SK-N-SH treated with all-trans-retinoic acid at 6 μM for 48 hours (cell line): Measurements from ENCODE around the gene SNW1.

Experiments used
- ATAC-seq: fragments of 200-7000 bp; cut with Tn5 transposase; 3 replicates; pipeline ENCODE4 v1.9.1; 2020; ENCODE audit warnings: mild to moderate bottlenecking, moderate library complexity
- ARNTL ChIP-seq: fragments of 450-650 bp; formaldehyde crosslinking; IDR thresholded peaks from 2 replicates; pipeline ENCODE4 v1.5.0; 2020; ENCODE audit warnings: low read depth, mild to moderate bottlenecking, moderate library complexity, borderline replicate concordance
- BACH2 ChIP-seq: fragments of 250-450 bp; sonication (Bioruptor Pico); IDR thresholded peaks from 2 replicates; pipeline ENCODE4 v1.9.0; 2021; ENCODE audit warnings: mild to moderate bottlenecking, borderline replicate concordance
- CREB5 ChIP-seq: fragments of 250-450 bp; sonication (Bioruptor Pico); IDR thresholded peaks from 2 replicates; pipeline ENCODE4 v1.5.1; 2020; ENCODE audit warnings: low read depth, mild to moderate bottlenecking, moderate library complexity
- CSDC2 ChIP-seq: fragments of 250-450 bp; sonication (Bioruptor Pico); IDR thresholded peaks from 2 replicates; pipeline ENCODE4 v1.5.0; 2020; ENCODE audit warnings: mild to moderate bottlenecking, moderate library complexity
- CSRNP3 ChIP-seq: fragments of 250-450 bp; sonication (Bioruptor Pico); IDR thresholded peaks from 2 replicates; pipeline ENCODE4 v1.5.1; 2021; ENCODE audit warnings: mild to moderate bottlenecking, moderate library complexity
- GLIS3 ChIP-seq: fragments of 250-450 bp; sonication (Bioruptor Pico); IDR thresholded peaks from 2 replicates; pipeline ENCODE4 v1.5.0; 2020; ENCODE audit warnings: mild to moderate bottlenecking, moderate library complexity
- ISL1 ChIP-seq: fragments of 250-450 bp; sonication (Bioruptor Pico); IDR thresholded peaks from 2 replicates; pipeline ENCODE4 v2.1.2; 2022; ENCODE audit warnings: mild to moderate bottlenecking, moderate library complexity
- OSR1 ChIP-seq: fragments of 250-450 bp; sonication (Bioruptor Pico); IDR thresholded peaks from 2 replicates; pipeline ENCODE4 v1.8.0; 2022; ENCODE audit warnings: moderate library complexity, mild to moderate bottlenecking, inconsistent platforms
- PATZ1 ChIP-seq: fragments of 250-450 bp; sonication (Bioruptor Pico); IDR thresholded peaks from 2 replicates; pipeline ENCODE4 v1.8.0; 2020; ENCODE audit warnings: mild to moderate bottlenecking, moderate library complexity, borderline replicate concordance
- POU6F1 ChIP-seq: fragments of 250-450 bp; sonication (Bioruptor Pico); IDR thresholded peaks from 2 replicates; pipeline ENCODE4 v1.8.0; 2021; ENCODE audit warnings: low read depth, mild to moderate bottlenecking, moderate library complexity, borderline replicate concordance
- PPARA ChIP-seq: fragments of 250-450 bp; sonication (Bioruptor Pico); IDR thresholded peaks from 2 replicates; pipeline ENCODE4 v1.5.0; 2020; ENCODE audit warnings: mild to moderate bottlenecking, borderline replicate concordance
- RARB ChIP-seq: fragments of 250-450 bp; sonication (Bioruptor Pico); IDR thresholded peaks from 2 replicates; pipeline ENCODE4 v1.8.0; 2021; ENCODE audit warnings: mild to moderate bottlenecking, moderate library complexity
- SNAI2 ChIP-seq: fragments of 250-450 bp; sonication (Bioruptor Pico); IDR thresholded peaks from 2 replicates; pipeline ENCODE4 v1.5.0; 2020; ENCODE audit warnings: mild to moderate bottlenecking, moderate library complexity
- TCF4 ChIP-seq: fragments of 250-450 bp; sonication (Bioruptor Pico); IDR thresholded peaks from 2 replicates; pipeline ENCODE4 v1.8.0; 2021; ENCODE audit warnings: mild to moderate bottlenecking, moderate library complexity, borderline replicate concordance
- TSHZ2 ChIP-seq: fragments of 250-450 bp; sonication (Bioruptor Pico); IDR thresholded peaks from 2 replicates; pipeline ENCODE4 v1.5.0; 2020; ENCODE audit warnings: mild to moderate bottlenecking, moderate library complexity
- ZC3H10 ChIP-seq: fragments of 250-450 bp; sonication (Bioruptor Pico); IDR thresholded peaks from 2 replicates; pipeline ENCODE4 v1.5.1; 2021; ENCODE audit warnings: mild to moderate bottlenecking, moderate library complexity
- ZFP3 ChIP-seq: fragments of 250-450 bp; sonication (Bioruptor Pico); IDR thresholded peaks from 2 replicates; pipeline ENCODE4 v1.5.0; 2020; ENCODE audit warnings: mild to moderate bottlenecking, moderate library complexity
- ZNF565 ChIP-seq: fragments of 450-650 bp; formaldehyde crosslinking; conservative IDR thresholded peaks from 2 replicates; pipeline ENCODE4 v1.5.0; 2020; ENCODE audit warnings: low read depth, mild to moderate bottlenecking, moderate library complexity
- ZNF70 ChIP-seq: fragments of 450-650 bp; formaldehyde crosslinking; IDR thresholded peaks from 2 replicates; pipeline ENCODE4 v1.5.0; 2020; ENCODE audit warnings: mild to moderate bottlenecking, moderate library complexity
- ZNF8 ChIP-seq: fragments of 450-650 bp; formaldehyde crosslinking; IDR thresholded peaks from 2 replicates; pipeline ENCODE4 v1.5.0; 2020; ENCODE audit warnings: mild to moderate bottlenecking, moderate library complexity

SNW1 gene

GRCh38 chr14:77714926-77715325 is 46.0 kb downstream of the SNW1 start:
- TF ChIP-seq ZNF565 (CRISPR knock-in tag) = no peak
- no peak for TF ChIP-seq CSDC2
- no peak for TF ChIP-seq TCF4
- no peak for TF ChIP-seq PATZ1 (CRISPR knock-in tag)
- no peak for TF ChIP-seq ARNTL (CRISPR knock-in tag)
- no peak for TF ChIP-seq GLIS3 (CRISPR knock-in tag)
- TF ChIP-seq ZC3H10 (CRISPR knock-in tag) = no peak
- no peak for TF ChIP-seq SNAI2 (CRISPR knock-in tag)
- no peak for TF ChIP-seq ISL1 (CRISPR knock-in tag)
- TF ChIP-seq ZNF70 = no peak
- TF ChIP-seq PPARA = no peak
- TF ChIP-seq CREB5 (CRISPR knock-in tag) = no peak
- no peak for TF ChIP-seq POU6F1
- no peak for TF ChIP-seq ZNF8
- ATAC-seq = no peak

- no peak for ATAC-seq
- TF ChIP-seq ISL1 (CRISPR knock-in tag) (no peak), TSHZ2 (CRISPR knock-in tag) (no peak), BACH2 (CRISPR knock-in tag) (no peak), OSR1 (CRISPR knock-in tag) (no peak), CREB5 (CRISPR knock-in tag) (no peak), PATZ1 (CRISPR knock-in tag) (no peak), ARNTL (CRISPR knock-in tag) (no peak), ZFP3 (CRISPR knock-in tag) (no peak), RARB (no peak), CSDC2 (no peak), PPARA (no peak), SNAI2 (CRISPR knock-in tag) (no peak), CSRNP3 (CRISPR knock-in tag) (no peak), ZNF565 (CRISPR knock-in tag) (no peak)
Measured at GRCh38 chr14:77710364-77710763, 50.6 kb downstream of the SNW1 start.
